GM13977 (cell line): ENCODE data around the gene CTU1.
A peak's percentile ranks its signal among the peaks of the same experiment; 100 is the strongest.

Experiments used
- DNase-seq: peaks from one replicate; pipeline ENCODE4 v3.0.0; 2012; ENCODE audit warnings: low spot score
- in situ Hi-C: fragments of 300-500 bp; cut with MboI; formaldehyde crosslinking; loops from one replicate; pipeline ENCODE4 v1.12.0; 2022; ENCODE audit warnings: low sequenced_read_pairs, low pct_unique_long_range_greater_than_20kb, mixed read lengths, inconsistent platforms; ENCODE audit not compliant: unreplicated experiment
- TF ChIP-seq, protein P1 (sequence below): IDR thresholded peaks from 2 replicates; pipeline ENCODE4 v1.5.1; 2012; ENCODE audit warnings: mild to moderate bottlenecking, control low read depth; ENCODE audit not compliant: insufficient read depth; ENCODE audit errors: extremely low read depth, missing control alignments

CTU1 gene

DNA sequence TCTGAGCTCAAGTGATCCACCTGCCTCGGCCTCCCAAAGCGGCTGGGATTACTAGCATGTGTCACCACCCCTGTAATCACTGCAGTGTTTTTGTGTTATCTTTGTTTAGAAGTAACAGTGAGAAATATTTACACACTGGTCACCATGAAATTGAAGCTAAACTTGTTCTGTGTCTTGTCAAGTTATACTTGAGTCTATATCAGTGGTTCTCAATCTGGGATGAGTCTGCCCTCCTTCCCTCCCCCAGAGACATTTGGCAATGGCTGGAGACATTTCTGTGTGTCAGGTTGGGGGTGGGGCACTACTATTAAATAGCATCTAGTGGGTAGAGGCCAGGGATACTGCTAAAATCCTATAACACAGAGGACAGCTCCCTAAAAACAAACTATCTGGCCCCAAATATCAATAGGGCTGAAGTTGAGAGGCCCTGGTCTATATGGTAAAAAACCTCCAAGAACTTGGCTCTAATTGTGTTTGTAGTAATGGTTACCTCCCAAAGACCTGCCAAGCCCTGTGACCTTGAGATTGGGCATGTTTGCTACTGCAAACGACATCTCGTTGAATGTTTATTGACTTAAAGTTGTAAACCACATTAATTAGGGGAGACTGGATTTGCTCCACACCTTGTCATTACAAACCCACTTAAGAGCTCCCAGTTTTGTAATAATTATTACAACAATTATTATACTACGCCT, 6.9 kb downstream of the CTU1 start:
- TF ChIP-seq, protein P1, sequence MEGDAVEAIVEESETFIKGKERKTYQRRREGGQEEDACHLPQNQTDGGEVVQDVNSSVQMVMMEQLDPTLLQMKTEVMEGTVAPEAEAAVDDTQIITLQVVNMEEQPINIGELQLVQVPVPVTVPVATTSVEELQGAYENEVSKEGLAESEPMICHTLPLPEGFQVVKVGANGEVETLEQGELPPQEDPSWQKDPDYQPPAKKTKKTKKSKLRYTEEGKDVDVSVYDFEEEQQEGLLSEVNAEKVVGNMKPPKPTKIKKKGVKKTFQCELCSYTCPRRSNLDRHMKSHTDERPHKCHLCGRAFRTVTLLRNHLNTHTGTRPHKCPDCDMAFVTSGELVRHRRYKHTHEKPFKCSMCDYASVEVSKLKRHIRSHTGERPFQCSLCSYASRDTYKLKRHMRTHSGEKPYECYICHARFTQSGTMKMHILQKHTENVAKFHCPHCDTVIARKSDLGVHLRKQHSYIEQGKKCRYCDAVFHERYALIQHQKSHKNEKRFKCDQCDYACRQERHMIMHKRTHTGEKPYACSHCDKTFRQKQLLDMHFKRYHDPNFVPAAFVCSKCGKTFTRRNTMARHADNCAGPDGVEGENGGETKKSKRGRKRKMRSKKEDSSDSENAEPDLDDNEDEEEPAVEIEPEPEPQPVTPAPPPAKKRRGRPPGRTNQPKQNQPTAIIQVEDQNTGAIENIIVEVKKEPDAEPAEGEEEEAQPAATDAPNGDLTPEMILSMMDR, result no peak
- no peak for DNase-seq
- in situ Hi-C loops, result no loop called here

- TF ChIP-seq, protein P1, result no peak
- no peak for DNase-seq
- in situ Hi-C loops, result no loop called here
These were observed 7.6 kb downstream of the CTU1 start for GRCh38 chr19:51100601-51101000.

- in situ Hi-C loops, result no loop called here
- DNase-seq, result no peak
- TF ChIP-seq, protein P1, result no peak
These were observed 9.2 kb downstream of the CTU1 start for GRCh38 chr19:51099047-51099382.

- in situ Hi-C loops, result no loop called here
- TF ChIP-seq, protein P1, result no peak
- no peak for DNase-seq
These were observed 9.7 kb downstream of the CTU1 start for GRCh38 chr19:51098365-51099046.

DNA sequence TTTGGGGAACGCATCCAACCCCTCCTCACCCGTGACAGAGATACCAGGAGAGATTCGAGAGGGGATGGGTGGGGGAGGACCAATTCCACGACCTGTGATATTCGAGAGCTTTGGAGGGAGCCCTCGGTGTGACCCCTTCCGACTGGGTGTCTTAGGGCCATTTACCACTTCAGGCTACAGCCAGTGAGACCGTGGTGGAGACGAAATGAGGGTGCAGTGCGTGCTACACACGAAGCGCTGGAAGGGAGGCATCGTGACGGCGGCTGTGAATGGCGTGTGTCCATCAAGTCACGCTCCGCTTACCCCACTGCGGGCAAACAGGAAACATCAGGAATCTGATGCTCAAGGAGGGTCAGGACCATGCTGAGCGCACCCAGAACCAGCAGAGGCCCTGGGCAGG, 10.4 kb downstream of the CTU1 start:
- peak; percentile 26 for DNase-seq
- TF ChIP-seq, protein P1, result peak; percentile 8
- in situ Hi-C loops, result no loop called here

GRCh38 chr19:51097166-51097738, 11.0 kb downstream of the CTU1 start:
- DNase-seq, result peak; percentile 90
- in situ Hi-C loops, result no loop called here
- TF ChIP-seq, protein P1, result peak; percentile 90
